HepG2 (cell line): ENCODE measurements around the gene MORN1. TPM values are rescaled to one million over a fixed set of nuclear protein-coding genes. Genes with fewer than 3 reads are reported as not detected.
"Not testable (repeated sequence)": the region's sequence is repeated elsewhere in the genome, so short reads cannot be mapped to it uniquely, and the experiment has no call there.

Experiments used
- ATAC-seq: fragments of 200-7000 bp; cut with Tn5 transposase; 3 replicates; pipeline ENCODE4 v1.9.1; 2020; ENCODE audit warnings: mild to moderate bottlenecking, moderate library complexity
- BruUV-seq: library from RNA; stranded (reverse); fragments of 400-500 nt; replicated peaks from 2 replicates; lab custom pipeline; 2021; lab: Mats Ljungman, UMichigan
- CTCF ChIA-PET: fragments of 300-600 bp; formaldehyde crosslinking; extraction: SDS; loops from one replicate; lab custom pipeline; 2021; ENCODE audit warnings: low total read pairs, inconsistent platforms, low intra/inter-chr PET ratio; lab: Yijun Ruan, JAX
- POLR2A ChIA-PET: fragments of 350-600 bp; sonication (Branson Sonifier 250); formaldehyde crosslinking; loops from one replicate; lab custom pipeline; 2020; ENCODE audit warnings: antibody characterized with exemption, inconsistent platforms; lab: Yijun Ruan, JAX
- DNase-seq: peaks from one replicate; pipeline ENCODE4 v3.0.0-alpha.2; 2015; ENCODE audit warnings: low spot score
- FAIRE-seq: peaks from 3 replicates; lab custom pipeline; 2011; peaks lifted over from hg19 to GRCh38; lab: Jason Lieb, UNC
- H2AFZ ChIP-seq: one replicate; pipeline ENCODE4 v1.6.1; 2011; ENCODE audit warnings: low read length, inconsistent platforms
- H3K27ac ChIP-seq: fragments of 300-600 bp; 3 replicates; pipeline ENCODE4 v1.8.0; 2011; ENCODE audit warnings: mixed run types, mild to moderate bottlenecking, mixed read lengths, low read length, inconsistent platforms; ENCODE audit not compliant: insufficient read depth; ENCODE audit errors: extremely low read length
- H3K27me3 ChIP-seq, 2 experiments: fragments of 200-600 bp in 1 of 2; 2 replicates in 1 of 2; 3 replicates in 1 of 2; pipeline versions ENCODE4 v1.6.0 to v1.8.0; 2011; ENCODE audit warnings: low read length in 2 of 2, mild to moderate bottlenecking in 2 of 2, moderate library complexity in 2 of 2, inconsistent platforms in 1 of 2; ENCODE audit not compliant: insufficient read depth in 2 of 2, control insufficient read depth in 1 of 2
- H3K36me3 ChIP-seq, 2 experiments: fragments of 200-600 bp in 1 of 2; replicated peaks in 1 of 2; 2 replicates in 1 of 2; 3 replicates in 1 of 2; pipeline versions ENCODE4 v1.5.1 to v1.8.0; 2011; ENCODE audit warnings: low read length in 2 of 2, inconsistent platforms in 1 of 2; ENCODE audit not compliant: insufficient read depth in 2 of 2, control insufficient read depth in 1 of 2
- H3K4me1 ChIP-seq: 2 replicates; pipeline ENCODE4 v1.5.1; 2012; ENCODE audit warnings: low read length, inconsistent platforms; ENCODE audit not compliant: insufficient read depth
- H3K4me2 ChIP-seq: 2 replicates; pipeline ENCODE4 v1.6.0; 2011; ENCODE audit warnings: low read depth, low read length, inconsistent platforms
- H3K4me3 ChIP-seq, 3 experiments: fragments of 200-600 bp in 1 of 3; sonication (generic), shearing (Covaris generic) in 1 of 3; replicated peaks in 1 of 3; 2 replicates each; pipeline ENCODE4 v1.5.1; 2011 to 2016; ENCODE audit warnings: low read length in 3 of 3, inconsistent platforms in 2 of 3, low read depth in 2 of 3, mild to moderate bottlenecking in 2 of 3, control low read depth in 1 of 3, mixed read lengths in 1 of 3; ENCODE audit not compliant: insufficient read depth in 1 of 3
- H3K79me2 ChIP-seq: one replicate; pipeline ENCODE4 v1.6.1; 2011; ENCODE audit warnings: low read length, inconsistent platforms; ENCODE audit not compliant: insufficient read depth
- H3K9ac ChIP-seq: 2 replicates; pipeline ENCODE4 v1.6.0; 2011; ENCODE audit warnings: mild to moderate bottlenecking, low read depth, low read length, inconsistent platforms; ENCODE audit not compliant: insufficient read depth
- H3K9me3 ChIP-seq: 2 replicates; pipeline ENCODE4 v1.5.1; 2012; ENCODE audit warnings: mild to moderate bottlenecking, low read length
- H4K20me1 ChIP-seq: 2 replicates; pipeline ENCODE4 v1.6.0; 2011; ENCODE audit warnings: inconsistent platforms, mild to moderate bottlenecking, low read length, moderate library complexity; ENCODE audit not compliant: insufficient read depth
- MEIS1 ChIP-seq: sonication (generic); formaldehyde crosslinking; IDR thresholded peaks from 2 replicates; pipeline ENCODE4 v1.9.0; 2021; ENCODE audit warnings: mild to moderate bottlenecking, missing genetic modification reagents, moderate library complexity, borderline replicate concordance
- ZFX ChIP-seq: sonication (generic); formaldehyde crosslinking; IDR thresholded peaks from 2 replicates; pipeline ENCODE4 v1.4.0; 2020; ENCODE audit warnings: mild to moderate bottlenecking, low read depth, missing genetic modification reagents, moderate library complexity
- ZNF629 ChIP-seq: sonication (generic); formaldehyde crosslinking; conservative IDR thresholded peaks from 2 replicates; pipeline ENCODE4 v1.5.0; 2020; ENCODE audit warnings: missing genetic modification reagents
- WGBS: methylation state at CpG from one replicate; pipeline ENCODE4 v1.1.6; 2017; ENCODE audit warnings: low lambda C conversion rate; 5-methylcytosine and 5-hydroxymethylcytosine counted together
- in situ Hi-C: cut with HindIII; loops from 2 replicates; pipeline ENCODE4 v1.10.0; 2017; ENCODE audit warnings: low pct_unique_long_range_greater_than_20kb; ENCODE audit not compliant: extremely low pct_ligation_motif_present
- intact Hi-C: fragments of 100-400 bp; cut with micrococcal nuclease; formaldehyde crosslinking; loops from one replicate; pipeline ENCODE4 v1.10.0; 2022; ENCODE audit not compliant: unreplicated experiment
- polyA plus RNA-seq, 8 experiments: library from polyadenylated mRNA; depleted of rRNA in 3 of 8; stranded (reverse) in 7 of 8; unstranded in 1 of 8; fragments of >200 nt; fragmentation: Illumina TruSeq in 4 of 8; extraction: Trizol in 4 of 8; gene quantifications; 2 replicates each; pipeline versions ENCODE4 v1.2.1 to v1.2.3, GENCODE V29; 2011 to 2016; ENCODE audit warnings: low read depth in 4 of 8, missing spikeins in 1 of 8, mixed read lengths in 1 of 8; ENCODE audit not compliant: insufficient read depth in 1 of 8
- total RNA-seq, 5 experiments: library from RNA; depleted of rRNA; stranded (reverse); fragments of >200 nt; fragmentation: Illumina TruSeq; extraction: Trizol; gene quantifications; 2 replicates each; pipeline ENCODE4 v1.2.3, GENCODE V29; 2016; ENCODE audit warnings: low read depth in 1 of 5
- TF ChIP-seq, protein P1 (sequence below): sonication (generic); formaldehyde crosslinking; IDR thresholded peaks from 2 replicates; pipeline ENCODE4 v1.5.1; 2020; ENCODE audit warnings: mild to moderate bottlenecking, missing genetic modification reagents, moderate library complexity
- TF ChIP-seq, protein P2 (sequence below): IDR thresholded peaks from 2 replicates; pipeline ENCODE4 v1.6.1; 2016; ENCODE audit warnings: mild to moderate bottlenecking

Gene MORN1
- total and polyA plus RNA-seq, 2 of the 13 experiments (the other 11 are each of a cell fraction or from before 2014, with no cell fraction given) = 3.1 to 6.5 TPM

DNA sequence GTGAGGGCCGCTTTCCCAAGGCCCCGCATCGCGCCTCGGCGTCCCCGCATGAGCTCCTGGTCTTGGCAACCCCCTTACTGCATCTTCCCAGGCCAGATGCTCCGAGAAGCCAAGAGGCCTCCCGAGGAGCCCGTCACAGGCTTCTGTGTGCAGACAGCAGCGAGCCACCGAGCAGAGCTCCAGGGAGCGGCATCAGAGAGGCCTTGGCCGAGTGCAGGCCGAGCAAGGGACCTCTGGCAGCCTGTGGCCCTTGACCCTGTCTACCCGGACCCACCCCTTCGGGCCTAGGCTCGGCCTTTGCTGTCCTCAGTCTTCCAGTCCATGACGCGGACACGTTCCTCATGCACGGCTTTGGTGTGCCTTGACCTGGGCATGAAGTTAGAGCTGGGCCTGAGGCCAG, 63.5 kb downstream of the MORN1 start:
- no peak overlapping the region for H3K9ac ChIP-seq
- ATAC-seq (peak; percentile 9; the same call in 2 of the 3 replicates), FAIRE-seq (no peak), DNase-seq (no peak)
- no peak overlapping the region for H3K27ac ChIP-seq
- no peaks in the 10 kb centered on the region for H3K36me3 ChIP-seq
- no peak overlapping the region for H2AFZ ChIP-seq
- ChIA-PET CTCF (no interaction called here), POLR2A (no interaction called here)
- H3K4me3 ChIP-seq = no peak overlapping the region
- H3K4me1 ChIP-seq = peaks cover 21% of the 10 kb centered on the region
- no CpG with 5 or more reads among the region's 22 CpGs for WGBS
- no peaks in the 10 kb centered on the region for H3K9me3 ChIP-seq
- BruUV-seq = no TSS peak
- intact Hi-C loops = no loop called here
- TF ChIP-seq, protein P1, sequence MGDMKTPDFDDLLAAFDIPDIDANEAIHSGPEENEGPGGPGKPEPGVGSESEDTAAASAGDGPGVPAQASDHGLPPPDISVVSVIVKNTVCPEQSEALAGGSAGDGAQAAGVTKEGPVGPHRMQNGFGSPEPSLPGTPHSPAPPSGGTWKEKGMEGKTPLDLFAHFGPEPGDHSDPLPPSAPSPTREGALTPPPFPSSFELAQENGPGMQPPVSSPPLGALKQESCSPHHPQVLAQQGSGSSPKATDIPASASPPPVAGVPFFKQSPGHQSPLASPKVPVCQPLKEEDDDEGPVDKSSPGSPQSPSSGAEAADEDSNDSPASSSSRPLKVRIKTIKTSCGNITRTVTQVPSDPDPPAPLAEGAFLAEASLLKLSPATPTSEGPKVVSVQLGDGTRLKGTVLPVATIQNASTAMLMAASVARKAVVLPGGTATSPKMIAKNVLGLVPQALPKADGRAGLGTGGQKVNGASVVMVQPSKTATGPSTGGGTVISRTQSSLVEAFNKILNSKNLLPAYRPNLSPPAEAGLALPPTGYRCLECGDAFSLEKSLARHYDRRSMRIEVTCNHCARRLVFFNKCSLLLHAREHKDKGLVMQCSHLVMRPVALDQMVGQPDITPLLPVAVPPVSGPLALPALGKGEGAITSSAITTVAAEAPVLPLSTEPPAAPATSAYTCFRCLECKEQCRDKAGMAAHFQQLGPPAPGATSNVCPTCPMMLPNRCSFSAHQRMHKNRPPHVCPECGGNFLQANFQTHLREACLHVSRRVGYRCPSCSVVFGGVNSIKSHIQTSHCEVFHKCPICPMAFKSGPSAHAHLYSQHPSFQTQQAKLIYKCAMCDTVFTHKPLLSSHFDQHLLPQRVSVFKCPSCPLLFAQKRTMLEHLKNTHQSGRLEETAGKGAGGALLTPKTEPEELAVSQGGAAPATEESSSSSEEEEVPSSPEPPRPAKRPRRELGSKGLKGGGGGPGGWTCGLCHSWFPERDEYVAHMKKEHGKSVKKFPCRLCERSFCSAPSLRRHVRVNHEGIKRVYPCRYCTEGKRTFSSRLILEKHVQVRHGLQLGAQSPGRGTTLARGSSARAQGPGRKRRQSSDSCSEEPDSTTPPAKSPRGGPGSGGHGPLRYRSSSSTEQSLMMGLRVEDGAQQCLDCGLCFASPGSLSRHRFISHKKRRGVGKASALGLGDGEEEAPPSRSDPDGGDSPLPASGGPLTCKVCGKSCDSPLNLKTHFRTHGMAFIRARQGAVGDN (CRISPR knock-in tag) = peak; percentile 30; the same call in 1 of the 2 replicates
- TF ChIP-seq ZNF629 (CRISPR knock-in tag) (0 out of 2 replicates have a peak, but pooled peaks have one; percentile 13), ZFX (peak; percentile 45; the same call in 1 of the 2 replicates), MEIS1 (peak; percentile 29; the same call in 1 of the 2 replicates)
- TF ChIP-seq, protein P2, sequence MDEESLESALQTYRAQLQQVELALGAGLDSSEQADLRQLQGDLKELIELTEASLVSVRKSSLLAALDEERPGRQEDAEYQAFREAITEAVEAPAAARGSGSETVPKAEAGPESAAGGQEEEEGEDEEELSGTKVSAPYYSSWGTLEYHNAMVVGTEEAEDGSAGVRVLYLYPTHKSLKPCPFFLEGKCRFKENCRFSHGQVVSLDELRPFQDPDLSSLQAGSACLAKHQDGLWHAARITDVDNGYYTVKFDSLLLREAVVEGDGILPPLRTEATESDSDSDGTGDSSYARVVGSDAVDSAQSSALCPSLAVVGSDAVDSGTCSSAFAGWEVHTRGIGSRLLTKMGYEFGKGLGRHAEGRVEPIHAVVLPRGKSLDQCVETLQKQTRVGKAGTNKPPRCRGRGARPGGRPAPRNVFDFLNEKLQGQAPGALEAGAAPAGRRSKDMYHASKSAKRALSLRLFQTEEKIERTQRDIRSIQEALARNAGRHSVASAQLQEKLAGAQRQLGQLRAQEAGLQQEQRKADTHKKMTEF (CRISPR knock-in tag) = no peak
- H3K79me2 ChIP-seq = no peaks in the 10 kb centered on the region
- H4K20me1 ChIP-seq = no peaks in the 10 kb centered on the region
- no peak overlapping the region for H3K4me2 ChIP-seq
- in situ Hi-C loops = no loop called here
- H3K27me3 ChIP-seq = peaks cover 17 to 88% of the 10 kb centered on the region in 2 experiments

DNA sequence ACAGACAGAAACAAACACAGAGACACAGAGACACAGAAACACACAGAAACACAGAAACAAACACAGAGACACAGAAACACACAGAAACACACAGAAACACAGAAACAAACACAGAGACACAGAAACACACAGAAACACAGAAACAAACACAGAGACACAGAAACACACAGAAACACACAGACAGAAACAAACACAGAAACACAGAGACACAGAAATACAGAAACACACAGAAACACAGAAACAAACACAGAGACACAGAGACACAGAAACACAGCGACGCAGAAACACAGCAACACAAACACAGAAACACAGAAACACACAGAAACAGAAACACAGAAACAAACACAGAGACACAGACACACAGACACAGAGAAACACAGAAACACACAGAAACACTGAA, 64.2 kb downstream of the MORN1 start:
- in situ Hi-C loops, H3K79me2 ChIP-seq, ATAC-seq, FAIRE-seq, H3K9me3 ChIP-seq, H2AFZ ChIP-seq, H3K4me3 ChIP-seq, H3K4me2 ChIP-seq, H3K9ac ChIP-seq, H3K36me3 ChIP-seq, BruUV-seq, DNase-seq, H4K20me1 ChIP-seq, CTCF ChIA-PET, intact Hi-C loops, POLR2A ChIA-PET, H3K27ac ChIP-seq: not testable (repeated sequence)
- WGBS = 83% methylated on average over 2 of the region's 2 CpGs
- Histone ChIP-seq H3K4me1 (peaks cover 25% of the 10 kb centered on the region), H3K27me3 (peaks cover 17 to 88% of the 10 kb centered on the region in 2 experiments)
